ENCODE results near the gene DDR1. TPM values are rescaled to one million over a fixed set of nuclear protein-coding genes. Genes with fewer than 3 reads are reported as not detected.

The DDR1 gene
- total RNA-seq, 2 donors from 2014 or later: 22.1 to 23.8 TPM

- Histone ChIP-seq H3K27ac (peak overlapping the region; percentile 78 to 89), H3K36me3 (no peaks in the 10 kb centered on the region), H3K4me3 (no peak overlapping the region), H3K9me3 (no peaks in the 10 kb centered on the region), H3K4me1 (ENCODE audit: control insufficient read depth in 1 of 2, low read depth in 2 of 2) (peaks cover 19 to 44% of the 10 kb centered on the region in 2 donors), H3K27me3 (replicated peaks; ENCODE audit: insufficient read depth) (no peaks in the 10 kb centered on the region)
- DNase-seq (ENCODE audit: low spot score) (no peak), ATAC-seq (ENCODE audit: insufficient number of reproducible peaks, low FRiP score, low read depth) (no peak)
- TF ChIP-seq CTCF (IDR thresholded peaks at IDR 0.05): no peak
These were observed 1.3 kb upstream of the DDR1 start for GRCh38 chr6:30882759-30883684.

GRCh38 chr6:30884521-30885480 is 482 bp downstream of the DDR1 start:
- H3K4me3 ChIP-seq: peak overlapping the region; percentile 92
- no peak for DNase-seq (ENCODE audit: low spot score)
- TF ChIP-seq CTCF (IDR thresholded peaks at IDR 0.05): no peak

GRCh38 chr6:30885481-30885998 is 1.2 kb downstream of the DDR1 start:
- H3K27me3 ChIP-seq (replicated peaks; ENCODE audit: insufficient read depth): no peaks in the 10 kb centered on the region
- peaks cover 19 to 43% of the 10 kb centered on the region in 2 donors for H3K4me1 ChIP-seq (ENCODE audit: control insufficient read depth in 1 of 2, low read depth in 2 of 2)
- TF ChIP-seq CTCF (IDR thresholded peaks at IDR 0.05): no peak
- H3K4me3 ChIP-seq: peak overlapping the region; percentile 92
- H3K9me3 ChIP-seq: no peaks in the 10 kb centered on the region
- DNase-seq (ENCODE audit: low spot score): no peak
- no peak for ATAC-seq (ENCODE audit: insufficient number of reproducible peaks, low FRiP score, low read depth)
- peak overlapping the region; percentile 78 to 89 for H3K27ac ChIP-seq
- peaks cover 8% of the 10 kb centered on the region for H3K36me3 ChIP-seq

More at GRCh38 chr6:30884521-30885480, 482 bp downstream of the DDR1 start:
- H3K27ac ChIP-seq: peak overlapping the region; percentile 78 to 89
- peaks cover 1% of the 10 kb centered on the region for H3K36me3 ChIP-seq
- H3K4me1 ChIP-seq (ENCODE audit: control insufficient read depth in 1 of 2, low read depth in 2 of 2): peaks cover 19 to 43% of the 10 kb centered on the region in 2 donors
- ATAC-seq (ENCODE audit: insufficient number of reproducible peaks, low FRiP score, low read depth): peak; percentile 54
- H3K9me3 ChIP-seq: no peaks in the 10 kb centered on the region
- no peaks in the 10 kb centered on the region for H3K27me3 ChIP-seq (replicated peaks; ENCODE audit: insufficient read depth)

- Histone ChIP-seq H3K27me3 (replicated peaks; ENCODE audit: insufficient read depth) (no peaks in the 10 kb centered on the region), H3K9me3 (no peaks in the 10 kb centered on the region), H3K4me1 (ENCODE audit: control insufficient read depth in 1 of 2, low read depth in 2 of 2) (peaks cover 19 to 43% of the 10 kb centered on the region in 2 donors), H3K27ac (no peak overlapping the region), H3K36me3 (peaks cover 16% of the 10 kb centered on the region), H3K4me3 (peak overlapping the region; percentile 92)
- no peak for ATAC-seq (ENCODE audit: insufficient number of reproducible peaks, low FRiP score, low read depth)
- no peak for DNase-seq (ENCODE audit: low spot score)
- TF ChIP-seq CTCF (IDR thresholded peaks at IDR 0.05): no peak
These were observed 1.9 kb downstream of the DDR1 start for GRCh38 chr6:30885999-30886896.

Measured in thoracic aorta (tissue), 2 donors.